Epithelial cell of proximal tubule (primary cell): ENCODE measurements around the gene ST6GALNAC2. TPM values are rescaled to one million over a fixed set of nuclear protein-coding genes. Genes with fewer than 3 reads are reported as not detected.
"Not testable (repeated sequence)": the region's sequence is repeated elsewhere in the genome, so short reads cannot be mapped to it uniquely, and the experiment has no call there.

ENCODE experiments used
- DNase-seq: peaks from one replicate; pipeline ENCODE4 v3.0.0-alpha.2; 2011; ENCODE audit warnings: low read depth
- H3K4me3 ChIP-seq: 2 replicates; pipeline ENCODE4 v1.5.1; 2011; ENCODE audit warnings: low read depth, mild to moderate bottlenecking, low read length
- total RNA-seq: library from RNA; depleted of rRNA; stranded (reverse); fragments of >200 nt; gene quantifications from 2 replicates; pipeline ENCODE4 v1.2.3, GENCODE V29; 2015
- TF ChIP-seq, protein P1 (sequence below): conservative IDR thresholded peaks from 2 replicates; pipeline ENCODE4 v1.5.1; 2012; ENCODE audit warnings: low read depth, mild to moderate bottlenecking, low read length

ST6GALNAC2 gene
- total RNA-seq, 1 donor from 2014 or later, result 2.9 TPM

DNA sequence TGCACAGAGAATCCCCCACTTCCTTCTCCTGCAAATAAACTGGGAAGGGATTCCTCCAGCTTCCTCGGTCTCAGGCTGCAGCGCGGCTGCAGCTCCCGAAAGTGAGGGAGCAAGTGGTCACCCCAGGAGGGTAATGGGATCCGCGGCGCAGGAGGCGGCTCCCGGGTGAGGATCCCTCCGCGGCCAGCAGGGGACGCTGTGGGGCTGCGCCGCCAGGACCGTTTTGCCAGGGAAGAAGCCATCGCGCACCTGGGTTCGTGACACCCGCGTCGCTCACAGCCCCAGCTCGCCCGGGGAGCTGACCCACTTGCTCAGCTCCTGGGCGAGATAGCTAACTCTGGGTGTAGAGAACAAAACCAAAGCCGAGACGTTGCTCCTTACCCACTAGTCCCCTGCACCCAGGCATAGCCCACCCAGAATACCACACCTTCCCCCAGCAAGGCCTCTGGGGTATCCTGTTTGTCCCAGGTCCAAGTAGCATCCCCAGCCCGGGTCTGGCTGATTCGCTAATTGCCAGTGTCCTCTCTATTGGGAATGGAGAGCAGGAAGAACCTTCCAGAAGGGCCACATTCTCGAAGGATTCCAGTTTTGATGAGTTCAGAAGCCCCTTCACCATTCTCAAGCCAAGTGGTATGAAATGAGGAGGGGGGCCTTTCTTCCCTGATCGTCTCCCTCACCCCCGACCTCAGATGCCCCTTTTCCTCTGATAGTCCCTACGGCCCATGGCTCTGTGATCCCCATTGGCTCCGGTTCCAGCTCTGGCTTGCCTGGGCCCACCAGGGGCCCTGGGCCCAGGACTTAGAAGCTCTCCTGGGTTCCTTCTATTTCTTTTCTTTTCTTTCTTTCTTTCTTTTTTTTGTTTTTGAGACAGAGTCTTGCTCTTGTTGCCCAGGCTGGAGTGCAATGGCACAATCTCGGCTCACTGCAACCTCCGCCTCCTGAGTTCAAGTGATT, 62.3 kb downstream of the ST6GALNAC2 start:
- DNase-seq, result no peak
- TF ChIP-seq, protein P1, sequence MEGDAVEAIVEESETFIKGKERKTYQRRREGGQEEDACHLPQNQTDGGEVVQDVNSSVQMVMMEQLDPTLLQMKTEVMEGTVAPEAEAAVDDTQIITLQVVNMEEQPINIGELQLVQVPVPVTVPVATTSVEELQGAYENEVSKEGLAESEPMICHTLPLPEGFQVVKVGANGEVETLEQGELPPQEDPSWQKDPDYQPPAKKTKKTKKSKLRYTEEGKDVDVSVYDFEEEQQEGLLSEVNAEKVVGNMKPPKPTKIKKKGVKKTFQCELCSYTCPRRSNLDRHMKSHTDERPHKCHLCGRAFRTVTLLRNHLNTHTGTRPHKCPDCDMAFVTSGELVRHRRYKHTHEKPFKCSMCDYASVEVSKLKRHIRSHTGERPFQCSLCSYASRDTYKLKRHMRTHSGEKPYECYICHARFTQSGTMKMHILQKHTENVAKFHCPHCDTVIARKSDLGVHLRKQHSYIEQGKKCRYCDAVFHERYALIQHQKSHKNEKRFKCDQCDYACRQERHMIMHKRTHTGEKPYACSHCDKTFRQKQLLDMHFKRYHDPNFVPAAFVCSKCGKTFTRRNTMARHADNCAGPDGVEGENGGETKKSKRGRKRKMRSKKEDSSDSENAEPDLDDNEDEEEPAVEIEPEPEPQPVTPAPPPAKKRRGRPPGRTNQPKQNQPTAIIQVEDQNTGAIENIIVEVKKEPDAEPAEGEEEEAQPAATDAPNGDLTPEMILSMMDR, result peak; percentile 94
- H3K4me3 ChIP-seq, result peak overlapping the region; percentile 20

DNA sequence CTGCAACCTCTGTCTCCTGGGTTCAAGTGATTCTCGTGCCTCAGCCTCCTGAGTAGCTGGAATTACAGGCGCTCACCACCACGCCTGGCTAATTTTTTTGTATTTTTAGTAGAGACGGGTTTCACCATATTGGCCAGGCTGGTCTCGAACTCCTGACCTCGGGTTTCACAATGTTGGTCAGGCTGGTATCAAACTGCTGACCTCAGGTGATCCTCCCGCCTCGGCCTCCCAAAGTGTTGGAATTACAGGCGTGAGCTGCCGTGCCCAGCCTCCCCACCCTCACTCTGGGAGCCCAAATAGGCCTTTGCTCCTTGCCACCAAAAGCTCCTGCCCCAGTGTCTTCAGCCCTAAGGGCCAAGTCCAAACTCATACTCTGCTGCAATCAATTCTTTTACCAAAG, 64.0 kb downstream of the ST6GALNAC2 start:
- H3K4me3 ChIP-seq, DNase-seq: not testable (repeated sequence)

DNA sequence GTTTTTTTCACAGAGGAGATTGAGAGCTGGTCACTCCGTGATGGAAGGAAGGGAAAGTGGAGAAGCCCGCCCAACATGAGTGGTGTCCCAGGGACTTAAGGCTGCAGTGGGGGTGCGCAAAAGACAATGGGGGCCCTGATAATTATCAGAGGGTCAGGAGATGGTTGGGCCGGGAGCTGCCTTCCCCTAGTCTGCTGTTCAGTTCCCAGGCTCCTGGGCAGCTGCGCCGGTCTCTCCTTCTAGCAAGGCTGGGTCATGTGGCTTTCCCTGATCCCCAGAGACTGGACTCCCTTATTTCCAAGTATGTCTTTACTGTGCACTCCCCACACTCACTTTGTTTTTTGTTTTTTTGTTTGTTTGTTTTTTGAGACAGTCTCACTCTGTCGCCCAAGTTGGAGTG, 64.4 kb downstream of the ST6GALNAC2 start:
- no peak for DNase-seq
- no peak overlapping the region for H3K4me3 ChIP-seq
- TF ChIP-seq, protein P1, result no peak

DNA sequence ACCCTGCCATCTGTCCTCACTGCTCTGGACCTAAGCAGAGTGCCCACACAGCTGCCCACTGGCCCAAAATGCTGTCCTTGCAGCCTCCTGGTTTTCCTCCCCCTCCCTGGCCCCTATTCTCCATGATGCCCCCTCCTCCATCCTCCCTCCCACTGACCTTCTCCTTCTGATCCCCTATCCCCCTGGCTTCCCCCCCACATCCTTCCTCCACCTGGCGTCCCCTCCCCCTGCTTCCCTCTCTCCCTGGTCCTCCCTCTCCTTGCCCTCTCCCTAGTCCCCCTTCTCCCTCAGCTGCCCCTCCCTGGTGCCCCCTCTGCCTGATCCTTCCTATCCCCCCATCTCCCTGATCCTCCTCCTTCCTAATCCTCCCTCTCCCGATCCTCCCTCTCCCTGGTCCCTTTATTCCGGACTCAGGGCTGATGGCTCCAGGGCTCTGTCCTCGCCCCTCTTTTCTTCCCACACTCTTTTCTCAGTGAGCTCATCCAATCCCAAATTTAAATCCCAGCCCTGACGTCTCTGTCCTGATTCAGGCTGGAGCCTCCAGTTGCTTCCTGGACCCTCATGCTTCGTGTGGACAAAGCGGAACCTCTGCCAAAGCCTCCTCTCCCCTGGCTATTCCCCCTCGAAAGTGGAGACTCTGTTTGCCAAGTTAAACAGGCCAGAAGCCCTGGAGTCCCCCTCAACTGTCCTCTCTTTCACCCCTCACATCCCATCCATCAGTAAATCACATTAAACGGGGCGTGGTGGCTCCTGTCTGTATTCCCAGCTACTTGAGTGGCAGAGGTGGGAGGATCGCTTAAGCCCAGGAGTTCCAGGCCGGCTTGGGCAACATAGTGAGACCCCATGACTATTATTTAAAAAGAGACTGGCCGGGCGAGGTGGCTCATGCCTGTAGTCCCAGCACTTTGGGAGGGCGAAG, 66.4 kb downstream of the ST6GALNAC2 start:
- H3K4me3 ChIP-seq, result no peak overlapping the region
- DNase-seq, result no peak
- TF ChIP-seq, protein P1, result no peak

DNA sequence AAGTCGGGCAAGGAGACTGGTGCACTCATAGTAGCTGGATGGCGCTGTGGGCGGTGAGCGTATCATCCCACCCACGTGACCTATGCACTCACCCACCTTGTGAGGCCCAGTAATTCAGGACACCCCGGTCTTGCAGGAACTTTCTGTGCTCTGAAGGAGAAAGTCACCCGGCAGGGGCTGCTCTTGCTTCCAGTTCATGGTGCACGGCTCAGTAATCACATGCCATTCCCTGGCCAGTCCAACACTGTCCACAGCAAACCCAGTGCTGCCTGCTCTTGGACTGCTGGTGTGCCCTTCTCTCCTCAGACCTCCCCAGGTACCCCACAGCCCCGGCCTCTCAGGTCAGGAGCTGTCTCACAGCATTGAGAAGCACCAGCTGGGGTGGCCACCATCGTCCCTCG, 68.0 kb downstream of the ST6GALNAC2 start:
- no peak for DNase-seq
- no peak overlapping the region for H3K4me3 ChIP-seq
- TF ChIP-seq, protein P1, result peak; percentile 65

Other genes with a start within 250 kb of the ST6GALNAC2 start
- 57.5 and 63.4 TPM in 2 replicates for gene PRPSAP1, start 231.9 kb downstream of the ST6GALNAC2 start, total RNA-seq
- 54.5 and 81.2 TPM in 2 replicates for gene SPHK1, start 201.3 kb downstream of the ST6GALNAC2 start, total RNA-seq
- gene UBE2O, start 132.7 kb downstream of the ST6GALNAC2 start, total RNA-seq, result 15.6 and 23.6 TPM in 2 replicates
- gene AANAT, start 118.3 kb downstream of the ST6GALNAC2 start, total RNA-seq, result not detected in 2 replicates
- gene RHBDF2, start 84.4 kb downstream of the ST6GALNAC2 start, total RNA-seq, result 35.2 and 101 TPM in 2 replicates
- gene CYGB, start 48.2 kb downstream of the ST6GALNAC2 start, total RNA-seq, result 10.2 and 49.9 TPM in 2 replicates
- gene PRCD, start 45.8 kb downstream of the ST6GALNAC2 start, total RNA-seq, result 0.22 and 5.8 TPM in 2 replicates
- 0.36 and 0.52 TPM in 2 replicates for gene ST6GALNAC1, start 57.9 kb upstream of the ST6GALNAC2 start, total RNA-seq
- gene MXRA7, start 125.1 kb upstream of the ST6GALNAC2 start, total RNA-seq, result 147 and 167 TPM in 2 replicates
- gene JMJD6, start 140.7 kb upstream of the ST6GALNAC2 start, total RNA-seq, result 30.2 and 41.2 TPM in 2 replicates
- 30.0 and 34.7 TPM in 2 replicates for gene METTL23, start 141.0 kb upstream of the ST6GALNAC2 start, total RNA-seq
- gene SRSF2, start 151.5 kb upstream of the ST6GALNAC2 start, total RNA-seq, result 275 and 497 TPM in 2 replicates
- 12.4 and 13.5 TPM in 2 replicates for gene MFSD11, start 152.3 kb upstream of the ST6GALNAC2 start, total RNA-seq